D341Med (cell line): ENCODE results near the gene SERHL2.
"Not testable (repeated sequence)": the region's sequence is repeated elsewhere in the genome, so short reads cannot be mapped to it uniquely, and the experiment has no call there.

Source experiments
- DNase-seq: peaks from one replicate; pipeline ENCODE4 v3.0.0; 2012; ENCODE audit warnings: low spot score

Gene SERHL2

GRCh38 chr22:42574468-42574867 lies 20.7 kb downstream of the SERHL2 start:
- DNase-seq, result not testable (repeated sequence)

GRCh38 chr22:42575996-42576574 lies 22.3 kb downstream of the SERHL2 start:
- not testable (repeated sequence) for DNase-seq

- DNase-seq, result not testable (repeated sequence)
Measured at GRCh38 chr22:42577141-42577540, 23.4 kb downstream of the SERHL2 start.

- no peak for DNase-seq
Measured at GRCh38 chr22:42577623-42578240, 24.0 kb downstream of the SERHL2 start.

GRCh38 chr22:42580040-42580439 lies 26.3 kb downstream of the SERHL2 start:
- not testable (repeated sequence) for DNase-seq

GRCh38 chr22:42581194-42581761 lies 27.5 kb downstream of the SERHL2 start:
- not testable (repeated sequence) for DNase-seq

- peak; percentile 93 for DNase-seq
Measured at GRCh38 chr22:42581762-42582716, 28.3 kb downstream of the SERHL2 start.

- no peak for DNase-seq
Measured at GRCh38 chr22:42582987-42583386, 29.2 kb downstream of the SERHL2 start.

GRCh38 chr22:42584364-42584940 lies 30.7 kb downstream of the SERHL2 start:
- DNase-seq, result no peak

GRCh38 chr22:42585096-42585495 lies 31.3 kb downstream of the SERHL2 start:
- no peak for DNase-seq

GRCh38 chr22:42586381-42586780 lies 32.6 kb downstream of the SERHL2 start:
- no peak for DNase-seq

- no peak for DNase-seq
Measured at GRCh38 chr22:42587588-42588175, 33.9 kb downstream of the SERHL2 start.

GRCh38 chr22:42591987-42592386 lies 38.2 kb downstream of the SERHL2 start:
- DNase-seq, result no peak

- DNase-seq, result peak; percentile 55
Measured at GRCh38 chr22:42595434-42595833, 41.7 kb downstream of the SERHL2 start.

GRCh38 chr22:42596336-42596735 lies 42.6 kb downstream of the SERHL2 start:
- no peak for DNase-seq

GRCh38 chr22:42596863-42597530 lies 43.2 kb downstream of the SERHL2 start:
- DNase-seq, result no peak

- no peak for DNase-seq
Measured at GRCh38 chr22:42601879-42602465, 48.2 kb downstream of the SERHL2 start.

GRCh38 chr22:42602470-42602869 lies 48.7 kb downstream of the SERHL2 start:
- DNase-seq, result no peak

- no peak for DNase-seq
Measured at GRCh38 chr22:42603427-42603826, 49.7 kb downstream of the SERHL2 start.

GRCh38 chr22:42604403-42604802 lies 50.6 kb downstream of the SERHL2 start:
- DNase-seq, result no peak

- not testable (repeated sequence) for DNase-seq
Measured at GRCh38 chr22:42607641-42608040, 53.9 kb downstream of the SERHL2 start.
